H1 (cell line): ENCODE results near the gene MYO18A. TPM values are rescaled to one million over a fixed set of nuclear protein-coding genes. Genes with fewer than 3 reads are reported as not detected.

Source experiments
- ATF2 ChIP-seq: IDR thresholded peaks from 2 replicates; pipeline ENCODE4 v1.6.1; 2012; ENCODE audit warnings: low read length, inconsistent platforms
- SIN3A ChIP-seq, 2 experiments: IDR thresholded peaks in 1 of 2; conservative IDR thresholded peaks in 1 of 2; 2 replicates each; pipeline ENCODE4 v1.6.1; 2011 to 2012; ENCODE audit warnings: low read length in 2 of 2, improper control_type of control experiment in 1 of 2, low read depth in 1 of 2, mild to moderate bottlenecking in 1 of 2
- polyA plus RNA-seq, 7 experiments: library from polyadenylated mRNA; depleted of rRNA in 3 of 7; stranded (reverse) in 5 of 7; unstranded in 2 of 7; fragments of >200 nt in 5 of 7; fragments of 200-250 nt in 2 of 7; gene quantifications; 1 replicate in 5 of 7; 2 replicates in 1 of 7; 4 replicates in 1 of 7; pipeline versions ENCODE4 v1.2.1 to v1.2.3, GENCODE V29; 2011 to 2013; ENCODE audit warnings: missing spikeins in 2 of 7, mixed read lengths in 2 of 7
- total RNA-seq: library from RNA; stranded (reverse); fragmentation: NEBNext Ultra II Directional; extraction: Animal tissue kit (Norgen Biotek cat#: 25700); gene quantifications from 2 replicates; pipeline ENCODE4 v1.2.1, GENCODE V29; 2021

MYO18A gene
- total and polyA plus RNA-seq, 2 of the 8 experiments (the other 6 are each of a cell fraction or from before 2014, with no cell fraction given), result 7.6 to 43.8 TPM

GRCh38 chr17:29167393-29168078 lies 12.7 kb downstream of the MYO18A start (continued):
- TF ChIP-seq ATF2, result no peak
- no peak for TF ChIP-seq SIN3A (conservative IDR thresholded peaks at IDR 0.05 in 1 of 2, IDR thresholded peaks at IDR 0.05 in 1 of 2; ENCODE audit: low read depth in 1 of 2, low read length in 2 of 2)
